ENCODE data around the gene SNCB. TPM values are rescaled to one million over a fixed set of nuclear protein-coding genes. Genes with fewer than 3 reads are reported as not detected.
A peak's percentile ranks its signal among the peaks of the same experiment; 100 is the strongest.

Gene SNCB
- total RNA-seq, 1 donor from 2014 or later = 0.44 TPM

DNA sequence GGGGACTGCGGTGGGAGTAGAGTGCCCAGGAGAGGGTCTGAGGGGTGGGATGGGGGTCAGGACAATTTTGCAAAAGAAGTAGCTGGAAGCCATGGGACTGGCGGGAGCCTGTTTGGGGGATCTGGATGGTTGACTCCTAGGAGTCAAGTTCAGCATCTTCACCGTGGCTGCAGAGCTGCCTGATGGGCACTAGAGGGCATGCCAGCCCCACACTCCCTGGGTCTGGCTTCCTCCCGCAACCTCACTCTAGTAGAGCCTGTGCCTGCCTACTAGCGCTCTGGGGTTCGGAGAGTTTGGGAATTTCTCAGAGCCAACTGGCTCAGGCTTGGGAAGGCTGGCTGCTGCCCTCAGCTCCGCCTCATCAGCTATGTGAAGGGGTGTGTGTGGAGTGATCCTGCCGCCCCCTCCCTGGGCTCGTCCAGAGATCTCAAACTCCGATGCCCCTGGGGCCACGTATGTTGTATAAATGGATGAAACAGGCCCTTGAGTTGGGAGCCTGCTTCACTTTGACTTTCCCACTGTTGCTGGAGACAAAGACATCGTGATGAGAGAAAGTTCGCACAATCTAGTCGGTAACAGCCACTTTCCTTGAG is 27.8 kb upstream of the SNCB start:
- Histone ChIP-seq H3K9me3 (replicated peaks) (no peaks in the 10 kb centered on the region), H3K27me3 (ENCODE audit: low read depth) (peaks cover 11% of the 10 kb centered on the region), H3K36me3 (peaks cover 34% of the 10 kb centered on the region), H3K27ac (replicated peaks) (no peak overlapping the region), H3K4me1 (peaks cover 19% of the 10 kb centered on the region), H3K4me3 (no peak overlapping the region)
- intact Hi-C loops (cut with micrococcal nuclease) = no loop called here
- TF ChIP-seq, protein P1, sequence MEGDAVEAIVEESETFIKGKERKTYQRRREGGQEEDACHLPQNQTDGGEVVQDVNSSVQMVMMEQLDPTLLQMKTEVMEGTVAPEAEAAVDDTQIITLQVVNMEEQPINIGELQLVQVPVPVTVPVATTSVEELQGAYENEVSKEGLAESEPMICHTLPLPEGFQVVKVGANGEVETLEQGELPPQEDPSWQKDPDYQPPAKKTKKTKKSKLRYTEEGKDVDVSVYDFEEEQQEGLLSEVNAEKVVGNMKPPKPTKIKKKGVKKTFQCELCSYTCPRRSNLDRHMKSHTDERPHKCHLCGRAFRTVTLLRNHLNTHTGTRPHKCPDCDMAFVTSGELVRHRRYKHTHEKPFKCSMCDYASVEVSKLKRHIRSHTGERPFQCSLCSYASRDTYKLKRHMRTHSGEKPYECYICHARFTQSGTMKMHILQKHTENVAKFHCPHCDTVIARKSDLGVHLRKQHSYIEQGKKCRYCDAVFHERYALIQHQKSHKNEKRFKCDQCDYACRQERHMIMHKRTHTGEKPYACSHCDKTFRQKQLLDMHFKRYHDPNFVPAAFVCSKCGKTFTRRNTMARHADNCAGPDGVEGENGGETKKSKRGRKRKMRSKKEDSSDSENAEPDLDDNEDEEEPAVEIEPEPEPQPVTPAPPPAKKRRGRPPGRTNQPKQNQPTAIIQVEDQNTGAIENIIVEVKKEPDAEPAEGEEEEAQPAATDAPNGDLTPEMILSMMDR (IDR thresholded peaks at IDR 0.05; ENCODE audit: borderline replicate concordance) = peak; percentile 91
- peak; percentile 60 for DNase-seq

DNA sequence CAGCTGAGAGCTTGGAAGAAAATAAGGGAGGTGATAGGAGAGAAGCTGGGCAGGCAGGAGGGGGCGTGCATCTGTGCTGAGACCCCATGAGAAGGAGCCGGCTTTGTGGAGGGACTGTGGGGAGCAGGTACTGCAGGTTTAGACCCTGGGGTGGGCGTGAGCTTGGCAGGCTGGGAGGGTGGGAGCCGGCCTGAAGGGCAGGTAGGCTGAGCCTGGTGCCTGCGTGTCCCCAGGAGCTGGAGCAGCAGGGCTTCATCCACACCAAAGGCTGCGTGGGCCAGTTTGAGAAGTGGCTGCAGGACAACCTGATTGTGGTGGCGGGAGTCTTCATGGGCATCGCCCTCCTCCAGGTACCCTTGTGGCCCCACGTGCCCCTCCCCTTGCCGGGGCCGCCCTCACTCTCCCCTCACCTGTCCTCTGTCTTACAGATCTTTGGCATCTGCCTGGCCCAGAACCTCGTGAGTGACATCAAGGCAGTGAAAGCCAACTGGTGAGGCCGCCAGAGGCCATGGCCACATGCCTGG is 26.2 kb upstream of the SNCB start:
- H3K9me3 ChIP-seq (replicated peaks) = no peaks in the 10 kb centered on the region
- H3K36me3 ChIP-seq = peaks cover 40% of the 10 kb centered on the region
- intact Hi-C loops (cut with micrococcal nuclease) = no loop called here
- no peaks in the 10 kb centered on the region for H3K27me3 ChIP-seq (ENCODE audit: low read depth)
- TF ChIP-seq, protein P1 (IDR thresholded peaks at IDR 0.05; ENCODE audit: borderline replicate concordance) = no peak
- no peak overlapping the region for H3K4me3 ChIP-seq
- peaks cover 19% of the 10 kb centered on the region for H3K4me1 ChIP-seq
- DNase-seq = no peak
- H3K27ac ChIP-seq (replicated peaks) = no peak overlapping the region

DNA sequence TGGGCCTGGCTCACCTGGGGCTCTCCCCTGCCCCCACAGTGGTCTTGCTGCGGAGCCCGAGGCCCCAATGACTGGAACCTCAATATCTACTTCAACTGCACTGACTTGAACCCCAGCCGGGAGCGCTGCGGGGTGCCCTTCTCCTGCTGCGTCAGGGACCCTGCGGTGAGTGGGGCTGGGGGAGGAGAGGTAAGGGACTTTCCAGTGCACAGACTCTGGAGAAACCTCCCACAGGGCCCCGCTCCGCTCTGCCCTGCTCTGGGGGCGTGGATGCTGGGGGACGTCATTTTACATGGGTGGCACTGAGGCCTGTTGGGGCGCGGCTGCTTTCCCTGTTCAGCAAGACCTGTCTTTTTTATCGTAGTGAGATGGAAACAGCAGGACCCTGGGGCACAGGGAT is 24.5 kb upstream of the SNCB start:
- Histone ChIP-seq H3K4me1 (peaks cover 14% of the 10 kb centered on the region), H3K4me3 (no peak overlapping the region), H3K27ac (replicated peaks) (no peak overlapping the region), H3K36me3 (peaks cover 40% of the 10 kb centered on the region), H3K9me3 (replicated peaks) (no peaks in the 10 kb centered on the region), H3K27me3 (ENCODE audit: low read depth) (no peaks in the 10 kb centered on the region)
- TF ChIP-seq, protein P1 (IDR thresholded peaks at IDR 0.05; ENCODE audit: borderline replicate concordance) = no peak
- no peak for DNase-seq
- intact Hi-C loops (cut with micrococcal nuclease) = no loop called here

DNA sequence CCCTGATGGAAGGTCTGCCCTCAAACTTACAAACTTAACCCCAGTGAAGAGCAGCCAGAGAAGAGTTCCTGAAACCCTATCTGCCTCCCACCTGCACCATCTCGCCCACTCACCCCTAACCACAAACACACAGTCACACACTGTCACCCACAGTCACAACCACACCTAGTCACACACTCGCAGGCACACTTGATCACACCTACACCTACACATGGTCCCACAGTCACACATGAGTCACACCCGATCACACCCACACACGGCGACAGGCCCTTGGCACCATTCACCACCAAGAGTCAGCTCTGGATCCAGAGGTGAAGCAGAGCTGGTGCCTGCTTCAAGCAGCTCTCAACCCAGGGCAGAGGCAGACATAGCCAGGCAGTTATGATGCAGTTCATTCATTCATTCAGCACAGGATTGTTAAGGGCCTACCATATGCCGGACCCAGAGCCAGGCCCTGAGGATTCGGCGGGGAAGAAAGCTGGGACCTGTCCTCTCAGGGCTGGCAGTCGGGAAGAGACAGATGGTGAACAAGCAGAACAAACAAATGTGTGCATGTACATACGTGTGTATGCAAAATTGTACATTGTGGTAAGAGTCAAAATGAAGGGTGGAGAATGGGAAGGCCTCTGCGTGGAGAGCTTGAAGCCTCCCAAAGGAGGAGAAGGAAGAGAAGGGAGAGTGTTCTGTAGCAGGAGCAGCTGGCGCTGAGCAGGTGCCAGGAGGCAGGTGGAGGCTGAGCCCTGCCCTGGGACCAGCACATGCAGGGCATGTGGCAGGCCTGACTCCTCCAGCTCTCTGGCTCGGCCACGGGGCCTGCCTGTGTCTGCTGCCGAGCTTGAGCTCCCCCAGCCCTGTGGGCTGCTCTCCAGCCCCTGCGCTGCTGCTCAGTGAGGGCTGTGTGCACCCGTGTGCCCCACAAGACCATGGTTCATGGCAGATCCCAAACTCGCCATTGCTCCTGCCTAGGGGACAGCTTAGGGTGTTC is 23.4 kb upstream of the SNCB start:
- no peak for DNase-seq
- H3K9me3 ChIP-seq (replicated peaks) = no peaks in the 10 kb centered on the region
- no peak overlapping the region for H3K27ac ChIP-seq (replicated peaks)
- intact Hi-C loops (cut with micrococcal nuclease) = no loop called here
- H3K27me3 ChIP-seq (ENCODE audit: low read depth) = no peaks in the 10 kb centered on the region
- TF ChIP-seq, protein P1 (IDR thresholded peaks at IDR 0.05; ENCODE audit: borderline replicate concordance) = no peak
- no peak overlapping the region for H3K4me3 ChIP-seq
- H3K4me1 ChIP-seq = peaks cover 11% of the 10 kb centered on the region
- H3K36me3 ChIP-seq = peaks cover 40% of the 10 kb centered on the region

DNA sequence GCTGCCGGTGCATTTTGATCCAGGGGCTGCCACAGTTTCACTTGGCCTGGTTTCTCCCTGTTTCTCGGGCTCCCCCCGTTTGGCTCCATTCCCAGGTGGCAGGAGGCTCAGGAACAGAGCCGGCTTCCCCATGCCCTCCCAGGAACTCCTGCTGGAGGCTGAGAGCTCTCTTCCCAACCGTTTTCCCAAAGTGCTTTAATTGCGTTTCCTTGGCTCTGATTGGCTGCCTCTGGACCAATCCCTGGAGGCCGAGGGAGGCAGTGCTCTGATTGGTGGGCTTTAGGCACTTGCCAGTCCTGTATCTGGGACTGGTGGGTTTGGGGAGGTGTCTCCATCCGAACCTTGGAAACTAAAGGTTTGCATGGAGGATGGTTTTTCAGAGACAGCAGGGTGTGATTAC is 21.8 kb upstream of the SNCB start:
- Histone ChIP-seq H3K36me3 (peaks cover 36% of the 10 kb centered on the region), H3K9me3 (replicated peaks) (no peaks in the 10 kb centered on the region), H3K27ac (replicated peaks) (no peak overlapping the region), H3K4me1 (peaks cover 17% of the 10 kb centered on the region), H3K4me3 (no peak overlapping the region), H3K27me3 (ENCODE audit: low read depth) (no peaks in the 10 kb centered on the region)
- intact Hi-C loops (cut with micrococcal nuclease) = no loop called here
- TF ChIP-seq, protein P1 (IDR thresholded peaks at IDR 0.05; ENCODE audit: borderline replicate concordance) = no peak
- DNase-seq = no peak

All from left ventricle myocardium inferior (tissue), 1 donor.